Left kidney (tissue), 2 donors: ENCODE data around the gene ATAD1. TPM values are rescaled to one million over a fixed set of nuclear protein-coding genes. Genes with fewer than 3 reads are reported as not detected.
"Not testable (repeated sequence)": the region's sequence is repeated elsewhere in the genome, so short reads cannot be mapped to it uniquely, and the experiment has no call there.

ENCODE experiments used
- DNase-seq: peaks from one replicate; pipeline ENCODE4 v3.0.0-alpha.2; 2013
- polyA plus RNA-seq: library from polyadenylated mRNA; unstranded; fragments of 120-200 nt; gene quantifications from one replicate; pipeline ENCODE4 v1.2.1, GENCODE V29; 2013; ENCODE audit not compliant: insufficient read length

ATAD1 gene
- polyA plus RNA-seq, 1 donor: 69.1 TPM

DNA sequence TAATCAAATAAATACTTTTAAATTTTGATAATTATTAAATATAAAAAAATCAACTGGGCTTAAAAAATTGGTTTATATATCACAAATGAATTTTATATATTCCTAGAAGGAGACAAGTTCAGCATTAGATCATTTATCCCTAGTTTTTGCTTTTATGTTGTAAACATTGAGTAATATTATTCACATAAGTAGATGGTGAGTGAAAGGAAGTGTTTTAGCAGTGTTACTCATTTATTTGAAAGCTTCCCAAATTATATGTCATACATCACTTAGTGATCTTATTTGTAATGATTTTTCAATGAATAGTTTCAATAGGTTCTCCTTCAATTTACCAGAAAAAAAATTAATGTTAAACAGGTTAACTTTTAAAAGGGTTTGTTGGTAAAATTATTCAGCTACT lies 29.5 kb upstream of the ATAD1 start:
- no peak for DNase-seq

- DNase-seq: not testable (repeated sequence)
Measured at GRCh38 chr10:87846711-87847110, 28.7 kb upstream of the ATAD1 start.

GRCh38 chr10:87846023-87846422 lies 28.0 kb upstream of the ATAD1 start:
- DNase-seq: no peak

DNA sequence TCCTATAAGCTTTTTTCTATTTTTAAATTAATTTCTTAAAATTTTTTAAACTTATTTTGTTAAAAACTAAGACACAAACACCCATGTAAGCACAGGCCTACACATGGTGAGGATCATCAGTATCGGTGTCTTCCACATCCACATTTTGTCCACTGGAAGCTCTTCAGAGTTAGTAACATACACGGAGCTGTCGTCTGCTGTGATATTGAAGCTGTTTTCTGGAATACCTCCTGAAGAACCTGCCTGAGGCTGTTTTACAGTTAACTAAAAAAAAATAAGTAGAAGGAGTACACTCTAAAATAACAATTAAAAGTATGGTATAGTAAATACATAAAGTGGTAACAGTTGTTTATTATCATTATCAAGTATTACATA lies 27.6 kb upstream of the ATAD1 start:
- DNase-seq: no peak

DNA sequence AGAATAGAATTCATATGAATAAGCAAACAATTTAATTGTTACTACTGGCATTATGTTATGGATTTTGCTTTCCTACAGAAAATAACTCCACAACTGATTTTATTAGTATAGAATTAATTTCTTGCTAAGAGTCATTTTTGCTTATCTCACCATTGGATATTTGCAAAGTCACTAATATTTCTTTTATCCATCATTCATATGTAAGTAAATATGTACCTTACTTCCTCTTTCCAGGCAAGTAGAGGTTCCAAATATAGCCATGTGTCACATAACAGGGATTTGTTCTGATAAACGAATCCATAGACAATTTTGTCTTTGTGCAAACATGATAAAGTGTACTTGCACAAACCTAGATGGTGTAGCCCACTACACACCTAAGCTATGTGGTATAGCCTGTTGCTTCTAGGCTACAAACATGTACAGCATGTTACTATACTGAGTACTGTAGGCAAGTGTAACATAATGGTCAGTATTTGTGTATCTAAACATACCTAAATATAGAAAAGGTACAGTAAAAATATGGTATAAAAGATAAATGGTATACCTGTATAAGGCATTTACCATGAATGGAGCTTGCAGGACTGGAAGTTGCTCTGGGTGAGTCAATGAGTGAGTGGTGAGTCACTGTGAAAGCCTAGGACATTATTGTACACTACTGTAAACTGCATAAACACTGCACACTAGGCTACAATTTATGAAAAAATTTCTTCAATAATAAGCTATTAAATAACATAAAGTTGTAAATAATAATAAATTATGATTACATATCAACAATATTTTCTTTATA lies 27.0 kb upstream of the ATAD1 start:
- DNase-seq: no peak

DNA sequence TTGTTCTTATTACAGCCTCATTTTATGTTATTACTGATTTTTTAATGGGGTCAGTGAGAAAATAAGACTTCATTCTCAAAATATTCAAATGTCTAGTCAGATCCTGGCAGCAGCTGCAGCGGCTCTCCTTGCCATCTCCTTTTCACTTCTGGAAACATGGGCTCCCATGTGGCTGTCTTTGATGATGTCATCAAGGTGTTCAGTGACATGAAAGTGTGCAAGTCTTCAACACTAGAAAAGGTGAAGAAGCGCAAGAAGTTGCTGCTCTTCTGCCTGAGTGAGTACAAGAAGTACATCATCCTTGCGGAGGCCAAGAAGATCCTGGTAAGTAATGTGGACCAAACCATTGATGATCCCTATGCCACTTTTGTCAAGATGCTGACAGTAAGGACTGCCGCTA lies 25.7 kb upstream of the ATAD1 start:
- no peak for DNase-seq

GRCh38 chr10:87842776-87843497 lies 24.9 kb upstream of the ATAD1 start:
- no peak for DNase-seq

- DNase-seq: no peak
Measured at GRCh38 chr10:87842220-87842641, 24.2 kb upstream of the ATAD1 start.

- no peak for DNase-seq
Measured at GRCh38 chr10:87841186-87841585, 23.2 kb upstream of the ATAD1 start.

DNA sequence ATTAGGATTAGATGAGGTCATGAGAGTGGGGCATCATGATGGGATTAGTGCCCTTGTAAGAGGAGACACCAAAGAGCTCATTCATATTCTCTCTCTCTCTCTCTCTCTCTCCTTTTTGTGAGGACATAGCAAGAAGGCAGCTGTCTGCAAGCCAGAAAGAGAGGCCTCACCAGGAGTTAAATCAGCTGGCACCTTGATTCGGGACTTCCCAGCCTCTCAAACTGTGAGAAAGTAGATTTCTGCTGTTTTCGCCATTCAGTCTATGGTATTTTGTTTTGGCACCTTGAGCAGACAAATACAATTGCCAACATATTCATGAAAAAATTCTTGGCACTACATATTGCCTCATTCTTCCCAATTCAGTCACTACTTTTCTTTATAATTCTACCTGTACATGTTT lies 20.6 kb upstream of the ATAD1 start:
- DNase-seq: no peak

DNA sequence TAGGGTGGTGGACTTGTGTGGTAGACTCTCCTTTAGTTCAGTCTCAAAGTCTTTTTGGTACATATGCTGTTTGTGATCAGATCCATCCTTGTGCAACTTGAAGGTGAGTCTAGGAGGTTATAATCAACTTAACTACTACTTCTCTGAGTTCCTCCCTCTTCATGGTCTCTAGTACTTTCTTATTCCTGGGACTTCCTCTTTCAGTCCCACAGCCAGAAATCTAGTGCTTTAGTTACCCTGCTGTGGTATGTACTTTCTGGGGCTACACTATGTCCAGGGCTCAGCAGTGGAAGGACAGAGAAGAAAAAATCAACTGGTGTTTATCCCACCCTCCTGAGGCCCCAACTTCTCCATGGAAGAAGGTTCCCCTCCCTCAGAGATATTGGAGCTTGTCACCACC lies 19.4 kb upstream of the ATAD1 start:
- DNase-seq: no peak

- DNase-seq: no peak
Measured at GRCh38 chr10:87836098-87836497, 18.1 kb upstream of the ATAD1 start.

DNA sequence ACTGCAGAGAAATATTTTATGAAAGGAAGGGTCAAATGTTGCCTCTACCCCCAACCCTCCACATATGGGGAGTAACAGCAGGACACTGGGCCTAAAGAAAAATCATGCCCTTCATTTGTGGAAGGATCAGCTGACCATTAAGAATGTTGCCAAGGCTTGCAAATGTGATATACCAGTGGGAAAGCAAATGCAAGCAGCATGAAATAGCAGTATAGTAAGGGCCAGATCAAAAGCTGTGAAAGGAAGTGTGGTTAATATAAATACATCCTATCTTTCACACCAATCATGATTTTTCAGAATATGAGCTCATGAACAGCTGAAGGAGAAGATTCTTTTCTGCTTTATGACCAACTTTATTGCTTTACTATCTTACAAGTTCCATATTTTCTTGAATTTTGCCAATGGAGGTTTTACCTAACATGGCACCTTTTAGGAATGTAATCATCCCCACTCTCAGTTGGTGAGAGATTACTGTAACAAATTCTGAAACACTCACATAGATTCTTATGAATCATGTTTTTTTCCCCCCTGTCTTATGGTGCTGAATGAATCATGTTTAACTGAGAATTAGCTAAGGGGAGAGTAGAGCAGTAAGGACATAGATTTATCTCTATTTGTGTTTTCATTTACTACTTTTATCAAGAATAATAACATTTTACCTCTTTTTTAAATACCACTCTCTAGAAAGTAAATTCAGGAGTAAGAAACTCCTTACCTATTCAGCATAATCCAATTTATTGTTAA lies 12.1 kb upstream of the ATAD1 start:
- no peak for DNase-seq

DNA sequence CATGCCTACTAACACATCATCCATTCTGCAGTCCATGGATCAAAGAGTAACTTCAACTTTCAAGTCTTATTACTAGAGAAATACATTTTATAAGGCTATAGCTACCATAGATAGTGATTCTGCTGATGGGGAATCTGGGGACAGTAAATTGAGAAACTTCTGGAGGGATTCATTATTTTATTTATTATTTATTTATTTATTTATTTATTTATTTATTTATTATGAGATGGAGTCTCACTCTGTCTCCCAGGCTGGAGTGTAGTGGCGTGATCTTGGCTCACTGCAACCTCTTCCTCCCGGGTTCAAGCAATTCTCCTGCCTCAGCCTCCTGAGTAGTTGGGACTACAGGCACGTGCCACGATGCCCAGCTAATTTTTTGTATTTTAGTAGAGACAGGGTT lies 11.0 kb upstream of the ATAD1 start:
- not testable (repeated sequence) for DNase-seq

GRCh38 chr10:87827681-87828080 lies 9.7 kb upstream of the ATAD1 start:
- DNase-seq: no peak

GRCh38 chr10:87826653-87827052 lies 8.6 kb upstream of the ATAD1 start:
- DNase-seq: no peak

- DNase-seq: no peak
Measured at GRCh38 chr10:87819289-87819585, 1.2 kb upstream of the ATAD1 start.

GRCh38 chr10:87818505-87819288 lies 671 bp upstream of the ATAD1 start:
- peak; percentile 29 for DNase-seq

DNA sequence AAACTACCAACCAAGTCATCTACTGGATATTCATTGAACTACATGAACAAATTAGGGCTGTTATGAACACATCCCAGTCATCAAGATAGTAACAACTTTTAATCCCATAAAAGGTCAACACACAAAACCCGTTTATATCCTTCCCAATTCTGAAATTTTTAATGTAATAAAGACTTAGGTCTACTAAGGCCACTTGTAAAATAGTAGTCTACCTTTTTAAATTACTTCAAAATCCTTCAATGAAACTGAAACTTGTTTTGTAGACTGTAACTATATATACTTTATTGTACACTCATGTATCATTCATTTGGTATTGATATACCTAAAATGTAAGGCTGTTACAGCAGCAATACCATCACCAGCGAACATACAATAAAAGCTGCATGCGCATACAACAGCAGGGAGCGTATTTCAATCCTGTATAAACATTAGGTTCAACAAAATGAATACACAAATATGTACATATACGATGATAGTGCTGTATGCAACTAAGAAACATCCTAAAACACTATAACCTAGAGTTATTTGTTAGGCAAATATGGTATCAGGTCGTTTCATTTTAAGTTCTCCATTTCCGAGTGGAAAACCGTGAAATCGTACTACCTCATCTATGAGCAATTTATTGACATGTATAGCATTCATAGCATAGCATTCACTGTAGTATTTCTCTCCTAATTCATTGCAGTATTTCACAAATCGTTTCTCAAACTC lies 973 bp downstream of the ATAD1 start:
- DNase-seq: no peak

DNA sequence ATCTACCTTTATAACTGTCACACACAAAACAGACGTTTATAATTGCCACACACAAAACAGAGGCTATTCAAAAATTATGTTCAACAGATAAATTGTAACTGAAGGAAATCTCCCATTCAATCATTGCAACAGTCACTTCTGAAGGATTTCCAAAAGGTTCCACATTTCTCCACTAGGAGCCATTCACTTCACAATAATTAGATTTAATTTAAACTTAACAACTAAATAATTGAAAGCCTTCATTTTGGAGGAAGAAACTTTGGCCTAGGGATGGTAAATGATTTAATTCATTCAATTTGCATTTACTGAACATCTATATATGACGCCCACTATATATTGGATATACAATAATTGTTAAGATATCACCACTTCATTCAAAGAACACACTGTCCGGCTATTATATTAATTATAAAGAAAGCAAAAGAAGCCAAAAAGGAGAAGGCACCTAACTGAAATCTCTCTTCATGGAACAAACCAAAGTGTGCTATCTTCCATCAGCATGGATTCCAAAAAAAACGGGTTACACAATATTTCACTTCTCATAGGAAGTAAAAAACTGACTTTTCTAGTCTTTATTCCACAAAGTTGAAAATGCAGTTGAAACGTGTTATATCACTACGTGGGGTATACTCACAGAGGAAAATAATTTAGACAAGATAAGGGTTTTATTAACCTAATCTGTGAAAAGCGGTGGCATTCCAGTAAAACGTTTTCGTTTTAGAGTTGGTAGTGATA lies 1.7 kb downstream of the ATAD1 start:
- no peak for DNase-seq

- DNase-seq: no peak
Measured at GRCh38 chr10:87804939-87805569, 13.0 kb downstream of the ATAD1 start.
